Measurements from ENCODE around the gene TP53I13. TPM values are rescaled to one million over a fixed set of nuclear protein-coding genes. Genes with fewer than 3 reads are reported as not detected.

Gene TP53I13
- total and polyA plus RNA-seq, 2 donors (not counting 3 experiments of a cell fraction or from before 2014, with no cell fraction given), result 41.1 to 42.7 TPM

DNA sequence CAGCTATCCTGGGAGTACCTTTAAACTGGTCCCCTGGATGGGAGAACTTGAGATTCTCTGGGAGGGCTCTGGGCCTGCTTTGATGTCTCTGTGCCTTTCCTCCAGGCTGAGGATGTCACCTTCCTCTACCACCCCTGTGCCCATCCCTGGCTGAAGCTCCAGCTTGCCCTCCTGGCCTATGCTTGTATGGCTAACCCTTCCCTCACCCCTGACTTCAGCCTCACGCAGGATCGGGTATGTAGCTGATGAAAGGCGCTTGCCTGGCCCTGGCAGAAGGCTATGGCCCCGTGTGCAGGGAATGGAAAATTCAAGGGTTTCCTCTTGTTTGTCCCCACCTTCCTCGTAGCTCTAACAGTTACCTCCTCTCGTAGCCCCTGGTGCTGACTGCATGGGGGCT lies 3.0 kb downstream of the TP53I13 start:
- no peaks in the 10 kb centered on the region for H3K27me3 ChIP-seq (ENCODE audit: control insufficient read depth in 2 of 2, insufficient read depth in 2 of 2, low read length in 2 of 2)
- H2AFZ ChIP-seq (ENCODE audit: low read depth, low read length), result no peak overlapping the region
- no peak overlapping the region for H3K9ac ChIP-seq (replicated peaks; ENCODE audit: extremely low read depth, insufficient read depth, low read length)
- no peaks in the 10 kb centered on the region for H3K9me1 ChIP-seq (replicated peaks; ENCODE audit: control insufficient read depth, extremely low read depth, insufficient read depth, low read length)
- H3K27ac ChIP-seq (ENCODE audit: insufficient read depth, low read depth, low read length), result no peak overlapping the region
- intact Hi-C loops (cut with micrococcal nuclease), result no loop called here
- no peak overlapping the region for H3K4me2 ChIP-seq (ENCODE audit: insufficient read depth, low read length)
- DNase-seq (ENCODE audit: low read depth, low spot score), result no peak
- no peak for FAIRE-seq
- no peaks in the 10 kb centered on the region for H4K20me1 ChIP-seq (replicated peaks; ENCODE audit: control insufficient read depth, extremely low read depth, insufficient read depth, low read length)
- peaks cover 18% of the 10 kb centered on the region for H3K4me1 ChIP-seq (ENCODE audit: control insufficient read depth, extremely low read depth, insufficient read depth, low read length)
- no peaks in the 10 kb centered on the region for H3K79me2 ChIP-seq (ENCODE audit: control insufficient read depth, insufficient read depth, low read length)
- CTCF ChIA-PET, result interaction anchor here (0.9 to 8.8 kb wide), 6 partner anchors 8 to 201 kb away, joined by 3 to 105 read pairs (median 6); no protein-coding TSS in a partner anchor
- dilution Hi-C loops (cut with MboI; ENCODE audit: extremely low pct_ligation_motif_present, low sequenced_read_pairs), result no loop called here
- H3K9me3 ChIP-seq (replicated peaks; ENCODE audit: control insufficient read depth, insufficient read depth, low read length), result no peaks in the 10 kb centered on the region
- POLR2A ChIA-PET, result no interaction called here
- no peak overlapping the region for H3K4me3 ChIP-seq (replicated peaks in 1 of 3; ENCODE audit: insufficient read depth in 1 of 3, low read depth in 1 of 3, low read length in 3 of 3)
- TF ChIP-seq MYC (IDR thresholded peaks at IDR 0.05; ENCODE audit: low read depth, low read length), result no peak
- TF ChIP-seq POLR2A (IDR thresholded peaks at IDR 0.05; ENCODE audit: low read depth, low read length), result no peak
- TF ChIP-seq POLR2AphosphoS5 (IDR thresholded peaks at IDR 0.05; ENCODE audit: insufficient read depth, low read depth, low read length), result no peak
- TF ChIP-seq JUN (IDR thresholded peaks at IDR 0.05; ENCODE audit: borderline replicate concordance, insufficient read depth, insufficient read length, low read depth), result no peak
- TF ChIP-seq FOS (IDR thresholded peaks at IDR 0.05; ENCODE audit: borderline replicate concordance, insufficient read depth, low read length), result no peak
- no peak for TF ChIP-seq GATA2 (IDR thresholded peaks at IDR 0.05; ENCODE audit: insufficient read depth, insufficient read length, low read depth, low read length)
- TF ChIP-seq, protein P1, sequence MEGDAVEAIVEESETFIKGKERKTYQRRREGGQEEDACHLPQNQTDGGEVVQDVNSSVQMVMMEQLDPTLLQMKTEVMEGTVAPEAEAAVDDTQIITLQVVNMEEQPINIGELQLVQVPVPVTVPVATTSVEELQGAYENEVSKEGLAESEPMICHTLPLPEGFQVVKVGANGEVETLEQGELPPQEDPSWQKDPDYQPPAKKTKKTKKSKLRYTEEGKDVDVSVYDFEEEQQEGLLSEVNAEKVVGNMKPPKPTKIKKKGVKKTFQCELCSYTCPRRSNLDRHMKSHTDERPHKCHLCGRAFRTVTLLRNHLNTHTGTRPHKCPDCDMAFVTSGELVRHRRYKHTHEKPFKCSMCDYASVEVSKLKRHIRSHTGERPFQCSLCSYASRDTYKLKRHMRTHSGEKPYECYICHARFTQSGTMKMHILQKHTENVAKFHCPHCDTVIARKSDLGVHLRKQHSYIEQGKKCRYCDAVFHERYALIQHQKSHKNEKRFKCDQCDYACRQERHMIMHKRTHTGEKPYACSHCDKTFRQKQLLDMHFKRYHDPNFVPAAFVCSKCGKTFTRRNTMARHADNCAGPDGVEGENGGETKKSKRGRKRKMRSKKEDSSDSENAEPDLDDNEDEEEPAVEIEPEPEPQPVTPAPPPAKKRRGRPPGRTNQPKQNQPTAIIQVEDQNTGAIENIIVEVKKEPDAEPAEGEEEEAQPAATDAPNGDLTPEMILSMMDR (IDR thresholded peaks at IDR 0.05; ENCODE audit: extremely low read depth in 1 of 2, insufficient read depth in 1 of 2, low read depth in 1 of 2, low read length in 2 of 2), result no peak
- TF ChIP-seq EZH2 (IDR thresholded peaks at IDR 0.05; ENCODE audit: borderline replicate concordance, low read depth, low read length, severe bottlenecking), result no peak
- TF ChIP-seq, protein P2, sequence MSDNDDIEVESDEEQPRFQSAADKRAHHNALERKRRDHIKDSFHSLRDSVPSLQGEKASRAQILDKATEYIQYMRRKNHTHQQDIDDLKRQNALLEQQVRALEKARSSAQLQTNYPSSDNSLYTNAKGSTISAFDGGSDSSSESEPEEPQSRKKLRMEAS (IDR thresholded peaks at IDR 0.05; ENCODE audit: insufficient read depth, insufficient read length), result no peak
- H3K36me3 ChIP-seq (ENCODE audit: control insufficient read depth in 2 of 2, extremely low read depth in 1 of 2, insufficient read depth in 2 of 2, low read length in 2 of 2), result peaks cover under 1 to 29% of the 10 kb centered on the region in 2 experiments
- no TSS peak for BruUV-seq (replicated peaks)
